ENCODE measurements around the gene DCLK1.

- no peak for TF ChIP-seq POLR2A (IDR thresholded peaks at IDR 0.05)
- no peak for TF ChIP-seq CTCF (IDR thresholded peaks at IDR 0.05)
These were observed 322.3 kb downstream of the DCLK1 start for GRCh38 chr13:35808846-35809245.

All from body of pancreas (tissue), 4 donors.